H1 (cell line): ENCODE results near the gene CACNA2D3. TPM values are rescaled to one million over a fixed set of nuclear protein-coding genes. Genes with fewer than 3 reads are reported as not detected.

Source experiments
- CTCF ChIA-PET: fragments of 300-600 bp; sonication (Branson Sonifier 250); formaldehyde crosslinking; loops from one replicate; lab custom pipeline; 2021; ENCODE audit not compliant: partially characterized antibody; lab: Charles Lee
- POLR2A ChIA-PET: fragments of 300-600 bp; sonication (Branson Sonifier 250); formaldehyde crosslinking; loops from one replicate; lab custom pipeline; 2021; ENCODE audit warnings: inconsistent platforms; ENCODE audit not compliant: partially characterized antibody; lab: Charles Lee
- DNase-seq, 2 experiments: peaks; one replicate each; pipeline versions ENCODE4 v3.0.0 to v3.0.0-alpha.2; 2010 to 2022; ENCODE audit warnings: low spot score in 2 of 2, low read depth in 1 of 2, mixed read lengths in 1 of 2
- FAIRE-seq: peaks from 2 replicates; lab custom pipeline; 2011; peaks lifted over from hg19 to GRCh38; lab: Jason Lieb, UNC
- H2AFZ ChIP-seq: 2 replicates; pipeline ENCODE4 v1.8.1; 2012; ENCODE audit warnings: low read length, inconsistent platforms
- H2AK5ac ChIP-seq: 2 replicates; pipeline ENCODE4 v1.6.1; 2013; ENCODE audit warnings: low read depth, low read length
- H2BK120ac ChIP-seq: replicated peaks from 2 replicates; pipeline ENCODE3; 2013; ENCODE audit warnings: low read depth, low read length, inconsistent platforms
- H2BK12ac ChIP-seq: 2 replicates; pipeline ENCODE4 v1.6.1; 2013; ENCODE audit warnings: low read depth, low read length
- H2BK15ac ChIP-seq: 2 replicates; pipeline ENCODE4 v1.6.1; 2013; ENCODE audit warnings: low read length
- H2BK20ac ChIP-seq: 2 replicates; pipeline ENCODE4 v1.6.1; 2013; ENCODE audit warnings: low read length
- H2BK5ac ChIP-seq: 2 replicates; pipeline ENCODE4 v1.6.1; 2013; ENCODE audit warnings: low read depth, low read length
- H3K14ac ChIP-seq: 2 replicates; pipeline ENCODE4 v1.6.1; 2013; ENCODE audit warnings: inconsistent platforms; ENCODE audit not compliant: insufficient read length
- H3K18ac ChIP-seq: 2 replicates; pipeline ENCODE4 v1.6.1; 2013; ENCODE audit warnings: low read length; ENCODE audit errors: extremely low read depth
- H3K23ac ChIP-seq: 2 replicates; pipeline ENCODE4 v1.6.1; 2013; ENCODE audit warnings: inconsistent platforms; ENCODE audit not compliant: insufficient read length
- H3K23me2 ChIP-seq: 2 replicates; pipeline ENCODE4 v1.6.1; 2013; ENCODE audit warnings: low read depth, low read length
- H3K27ac ChIP-seq: 2 replicates; pipeline ENCODE4 v1.6.1; 2011; ENCODE audit warnings: low read depth, low read length, inconsistent platforms
- H3K27me3 ChIP-seq, 4 experiments: replicated peaks in 1 of 4; 1 replicate in 1 of 4; 2 replicates in 3 of 4; pipeline versions ENCODE4 v1.6.1 to v1.8.1; 2011 to 2013; ENCODE audit warnings: low read length in 3 of 4, mild to moderate bottlenecking in 3 of 4, inconsistent platforms in 2 of 4, mixed read lengths in 2 of 4, moderate library complexity in 1 of 4; ENCODE audit not compliant: control insufficient read depth in 3 of 4, insufficient read depth in 3 of 4; ENCODE audit errors: extremely low read depth in 1 of 4
- H3K36me3 ChIP-seq, 4 experiments: 2 replicates each; pipeline versions ENCODE4 v1.6.1 to v1.8.1; 2011 to 2013; ENCODE audit warnings: mild to moderate bottlenecking in 4 of 4, low read length in 3 of 4, moderate library complexity in 2 of 4, control low read depth in 1 of 4, inconsistent platforms in 1 of 4; ENCODE audit not compliant: insufficient read depth in 4 of 4, control insufficient read depth in 2 of 4
- H3K4ac ChIP-seq: replicated peaks from 2 replicates; pipeline ENCODE3; 2013; ENCODE audit warnings: low read length, low read depth, mixed read lengths, inconsistent platforms; ENCODE audit not compliant: insufficient read length
- H3K4me1 ChIP-seq, 4 experiments: replicated peaks in 1 of 4; 1 replicate in 1 of 4; 2 replicates in 3 of 4; pipeline versions ENCODE4 v1.6.1 to v1.8.1; 2011 to 2013; ENCODE audit warnings: low read length in 3 of 4, inconsistent platforms in 2 of 4, mixed read lengths in 1 of 4; ENCODE audit not compliant: insufficient read depth in 4 of 4, control insufficient read depth in 3 of 4
- H3K4me2 ChIP-seq, 2 experiments: 2 replicates each; pipeline versions ENCODE4 v1.6.1 to v1.8.1; 2011 to 2013; ENCODE audit warnings: low read depth in 2 of 2, low read length in 2 of 2, control low read depth in 1 of 2, inconsistent platforms in 1 of 2, mild to moderate bottlenecking in 1 of 2; ENCODE audit not compliant: insufficient read depth in 1 of 2
- H3K4me3 ChIP-seq, 4 experiments: fragments of 200-600, 300-600 bp in 1 of 4; sonication (generic), shearing (Covaris generic), sonication (Bioruptor Twin) in 1 of 4; 2 replicates each; pipeline versions ENCODE4 v1.5.1 to v1.8.1; 2011 to 2016; ENCODE audit warnings: low read length in 4 of 4, low read depth in 3 of 4, control low read depth in 2 of 4, inconsistent platforms in 2 of 4, mild to moderate bottlenecking in 2 of 4, mixed read lengths in 1 of 4, moderate library complexity in 1 of 4; ENCODE audit not compliant: insufficient read depth in 2 of 4; ENCODE audit errors: extremely low read depth in 1 of 4
- H3K56ac ChIP-seq: replicated peaks from 2 replicates; pipeline ENCODE3; 2013; ENCODE audit warnings: low read depth, mild to moderate bottlenecking, mixed read lengths, low read length, inconsistent platforms; ENCODE audit not compliant: insufficient read length
- H3K79me1 ChIP-seq: 2 replicates; pipeline ENCODE4 v1.6.1; 2013; ENCODE audit warnings: low read depth, low read length, control low read depth
- H3K79me2 ChIP-seq, 2 experiments: 2 replicates each; pipeline versions ENCODE4 v1.6.1 to v1.8.1; 2012 to 2013; ENCODE audit warnings: low read length in 2 of 2, mild to moderate bottlenecking in 2 of 2, inconsistent platforms in 1 of 2; ENCODE audit not compliant: insufficient read depth in 2 of 2, control insufficient read depth in 1 of 2
- H3K9ac ChIP-seq, 4 experiments: replicated peaks in 1 of 4; 1 replicate in 1 of 4; 2 replicates in 3 of 4; pipeline versions ENCODE4 v1.6.1 to v1.8.1; 2011 to 2013; ENCODE audit warnings: low read depth in 3 of 4, low read length in 3 of 4, control low read depth in 2 of 4, mild to moderate bottlenecking in 2 of 4, moderate library complexity in 2 of 4, inconsistent platforms in 1 of 4; ENCODE audit errors: extremely low read depth in 1 of 4
- H3K9me3 ChIP-seq, 2 experiments: 2 replicates each; pipeline versions ENCODE4 v1.6.1 to v1.8.1; 2012 to 2013; ENCODE audit warnings: mild to moderate bottlenecking in 2 of 2, moderate library complexity in 2 of 2, control low read depth in 1 of 2, inconsistent platforms in 1 of 2, low read depth in 1 of 2, low read length in 1 of 2, mixed read lengths in 1 of 2; ENCODE audit not compliant: insufficient read depth in 2 of 2
- H4K20me1 ChIP-seq, 2 experiments: replicated peaks in 1 of 2; 2 replicates each; pipeline versions ENCODE3 to v1.8.1; 2011 to 2013; ENCODE audit warnings: inconsistent platforms in 2 of 2, low read length in 2 of 2, mild to moderate bottlenecking in 1 of 2; ENCODE audit not compliant: insufficient read depth in 2 of 2, control insufficient read depth in 1 of 2
- H4K5ac ChIP-seq: 2 replicates; pipeline ENCODE4 v1.6.1; 2013; ENCODE audit warnings: low read length, low read depth, mixed read lengths, inconsistent platforms; ENCODE audit not compliant: insufficient read length
- H4K8ac ChIP-seq: 2 replicates; pipeline ENCODE4 v1.8.0; 2013; ENCODE audit warnings: mild to moderate bottlenecking, moderate library complexity, low read length, inconsistent platforms; ENCODE audit not compliant: insufficient read depth; ENCODE audit errors: extremely low read depth
- H4K91ac ChIP-seq: replicated peaks from 2 replicates; pipeline ENCODE3; 2013; ENCODE audit warnings: low read length, mixed read lengths, inconsistent platforms; ENCODE audit not compliant: insufficient read length
- CBX8 ChIP-seq: fragments of 300-800, 300-1000 bp; sonication (generic); IDR thresholded peaks from 2 replicates; pipeline ENCODE4 v1.7.1; 2016; ENCODE audit warnings: low read depth, low read length, borderline replicate concordance
- CREB1 ChIP-seq: IDR thresholded peaks from 2 replicates; pipeline ENCODE4 v1.6.1; 2012; ENCODE audit warnings: inconsistent platforms
- HDAC2 ChIP-seq, 2 experiments: fragments of 300-600 bp in 1 of 2; sonication (generic) in 1 of 2; IDR thresholded peaks; 2 replicates each; pipeline ENCODE4 v1.6.1; 2011 to 2012; ENCODE audit warnings: low read depth in 2 of 2, low read length in 2 of 2, mild to moderate bottlenecking in 2 of 2, moderate library complexity in 2 of 2, borderline replicate concordance in 1 of 2, inconsistent platforms in 1 of 2
- JUN ChIP-seq: IDR thresholded peaks from 2 replicates; pipeline ENCODE4 v1.6.1; 2011; ENCODE audit warnings: low read depth, mild to moderate bottlenecking, improper control_type of control experiment, low read length
- JUND ChIP-seq: IDR thresholded peaks from 2 replicates; pipeline ENCODE4 v1.6.1; 2011; ENCODE audit warnings: mild to moderate bottlenecking, improper control_type of control experiment, low read length
- KDM1A ChIP-seq: fragments of 200-600, 300-600 bp; sonication (generic); IDR thresholded peaks from 2 replicates; pipeline ENCODE4 v1.7.1; 2016; ENCODE audit warnings: mild to moderate bottlenecking, low read length, borderline replicate concordance
- POLR2A ChIP-seq, 2 experiments: IDR thresholded peaks; 1 replicate in 1 of 2; 2 replicates in 1 of 2; pipeline ENCODE4 v1.6.1; 2011; ENCODE audit warnings: low read depth in 2 of 2, low read length in 2 of 2, mild to moderate bottlenecking in 2 of 2; ENCODE audit errors: control extremely low read depth in 1 of 2
- POLR2AphosphoS5 ChIP-seq: IDR thresholded peaks from 2 replicates; pipeline ENCODE4 v1.6.1; 2011; ENCODE audit warnings: low read depth, low read length
- RFX5 ChIP-seq: IDR thresholded peaks from 2 replicates; pipeline ENCODE4 v1.6.1; 2011; ENCODE audit warnings: low read depth, low read length, improper control_type of control experiment, borderline replicate concordance
- RNF2 ChIP-seq: fragments of 200-900, 300-1000 bp; sonication (generic); IDR thresholded peaks from 2 replicates; pipeline ENCODE4 v1.7.1; 2016; ENCODE audit warnings: borderline replicate concordance, low read depth, mild to moderate bottlenecking, antibody characterized with exemption, low read length; ENCODE audit not compliant: poor library complexity, severe bottlenecking; ENCODE audit errors: missing control alignments
- SAP30 ChIP-seq: fragments of 300-600 bp; sonication (generic); IDR thresholded peaks from 2 replicates; pipeline ENCODE4 v1.7.1; 2012; ENCODE audit warnings: low read length, moderate library complexity, mild to moderate bottlenecking, inconsistent platforms; ENCODE audit not compliant: insufficient read depth, insufficient replicate concordance
- SP1 ChIP-seq: IDR thresholded peaks from 2 replicates; pipeline ENCODE4 v1.6.1; 2011; ENCODE audit warnings: low read depth, low read length
- SP2 ChIP-seq: IDR thresholded peaks from 2 replicates; pipeline ENCODE4 v1.6.1; 2012; ENCODE audit warnings: mild to moderate bottlenecking, low read length, inconsistent platforms
- TBP ChIP-seq: IDR thresholded peaks from 2 replicates; pipeline ENCODE4 v1.6.1; 2011; ENCODE audit warnings: low read depth, low read length, improper control_type of control experiment
- WGBS, 2 experiments: shearing (Covaris generic) in 1 of 2; methylation state at CpG; one replicate each; pipeline versions ENCODE4 v1.1.6 to v1.1.7; 2013 to 2015; ENCODE audit warnings: low lambda C conversion rate in 2 of 2, mixed read lengths in 2 of 2, inconsistent platforms in 1 of 2, low coverage in 1 of 2, missing lambda C conversion rate in 1 of 2; ENCODE audit not compliant: insufficient replicate concordance in 2 of 2, insufficient coverage in 1 of 2, insufficient read length in 1 of 2; ENCODE audit errors: extremely low coverage in 1 of 2, missing lambda C conversion rate in 1 of 2; 5-methylcytosine and 5-hydroxymethylcytosine counted together
- polyA plus RNA-seq, 7 experiments: library from polyadenylated mRNA; depleted of rRNA in 3 of 7; stranded (reverse) in 5 of 7; unstranded in 2 of 7; fragments of >200 nt in 5 of 7; fragments of 200-250 nt in 2 of 7; gene quantifications; 1 replicate in 5 of 7; 2 replicates in 1 of 7; 4 replicates in 1 of 7; pipeline versions ENCODE4 v1.2.1 to v1.2.3, GENCODE V29; 2011 to 2013; ENCODE audit warnings: missing spikeins in 2 of 7, mixed read lengths in 2 of 7
- total RNA-seq: library from RNA; stranded (reverse); fragmentation: NEBNext Ultra II Directional; extraction: Animal tissue kit (Norgen Biotek cat#: 25700); gene quantifications from 2 replicates; pipeline ENCODE4 v1.2.1, GENCODE V29; 2021

CACNA2D3 gene
- total and polyA plus RNA-seq, 2 of the 8 experiments (the other 6 are each of a cell fraction or from before 2014, with no cell fraction given) = 1.5 to 1.8 TPM

- POLR2A ChIA-PET = no interaction called here
- H2AFZ ChIP-seq = no peak overlapping the region
- WGBS, 2 experiments = 88% methylated on average over 8 of the region's 8 CpGs; no CpG with 5 or more reads in 1 of the 2 experiments
- DNase-seq (no peak), FAIRE-seq (no peak)
- no peaks in the 10 kb centered on the region for H3K23me2 ChIP-seq
- no peaks in the 10 kb centered on the region for H3K79me2 ChIP-seq
- H3K27ac ChIP-seq = no peak overlapping the region
- H2AK5ac ChIP-seq = no peak overlapping the region
- no peak overlapping the region for H3K14ac ChIP-seq
- no peaks in the 10 kb centered on the region for H3K27me3 ChIP-seq
- no peak overlapping the region for H3K23ac ChIP-seq
- H4K91ac ChIP-seq = no peak overlapping the region
- no peak overlapping the region for H4K8ac ChIP-seq
- no peak overlapping the region for H3K9ac ChIP-seq
- peaks cover 0 to 2% (median 0%) of the 10 kb centered on the region in 4 experiments; a peak in 2 of 7 replicates for H3K4me1 ChIP-seq
- H4K20me1 ChIP-seq = no peaks in the 10 kb centered on the region
- H3K9me3 ChIP-seq = no peaks in the 10 kb centered on the region
- H3K4ac ChIP-seq = no peak overlapping the region
- H2BK20ac ChIP-seq = no peak overlapping the region
- CTCF ChIA-PET = interaction anchor here (0.9 to 4.7 kb wide), 7 partner anchors 15 to 421 kb away, joined by 3 to 28 read pairs (median 5); no protein-coding TSS in a partner anchor
- H2BK120ac ChIP-seq = no peak overlapping the region
- no peaks in the 10 kb centered on the region for H3K36me3 ChIP-seq
- H3K79me1 ChIP-seq = no peaks in the 10 kb centered on the region
- no peak overlapping the region; the same call in 1 of the 2 replicates for H3K18ac ChIP-seq
- H4K5ac ChIP-seq = no peak overlapping the region
- no peak overlapping the region for H3K4me2 ChIP-seq
- no peak overlapping the region for H2BK5ac ChIP-seq
- H3K56ac ChIP-seq = peak overlapping the region; percentile 17
- H2BK12ac ChIP-seq = no peak overlapping the region
- H2BK15ac ChIP-seq = no peak overlapping the region
- no peak overlapping the region for H3K4me3 ChIP-seq
- TF ChIP-seq RFX5 = no peak
- TF ChIP-seq CBX8 = no peak
- TF ChIP-seq HDAC2 (IDR thresholded peaks at IDR 0.05; ENCODE audit: borderline replicate concordance in 1 of 2, low read depth in 2 of 2, low read length in 2 of 2) = no peak
- no peak for TF ChIP-seq CREB1
- no peak for TF ChIP-seq POLR2A (IDR thresholded peaks at IDR 0.05; ENCODE audit: control extremely low read depth in 1 of 2, low read depth in 2 of 2, low read length in 2 of 2)
- TF ChIP-seq JUN = no peak
- no peak for TF ChIP-seq POLR2AphosphoS5
- no peak for TF ChIP-seq RNF2
- TF ChIP-seq KDM1A = no peak
- no peak for TF ChIP-seq SP1
- no peak for TF ChIP-seq SP2
- TF ChIP-seq SAP30 = no peak
- no peak for TF ChIP-seq JUND
- no peak for TF ChIP-seq TBP
Measured at GRCh38 chr3:54358969-54359694, 236.8 kb downstream of the CACNA2D3 start.
